Caco-2 (cell line): ENCODE data around the gene ARHGAP9. TPM values are rescaled to one million over a fixed set of nuclear protein-coding genes. Genes with fewer than 3 reads are reported as not detected.

Source experiments
- BruUV-seq: library from RNA; stranded (reverse); fragments of 400-500 nt; replicated peaks from 2 replicates; lab custom pipeline; 2021; lab: Mats Ljungman, UMichigan
- CTCF ChIA-PET: fragments of 300-600 bp; sonication (Branson Sonifier 250); formaldehyde crosslinking; loops from one replicate; lab custom pipeline; 2022; ENCODE audit warnings: antibody characterized with exemption; lab: Charles Lee
- POLR2A ChIA-PET: fragments of 300-600 bp; sonication (Branson Sonifier 250); formaldehyde crosslinking; loops from one replicate; lab custom pipeline; 2022; ENCODE audit warnings: antibody characterized with exemption; lab: Charles Lee
- DNase-seq, 2 experiments: peaks; one replicate each; pipeline versions ENCODE4 v3.0.0 to v3.0.0-alpha.2; 2020 to 2022
- H3K27me3 ChIP-seq: replicated peaks from 2 replicates; pipeline ENCODE4 v1.6.0; 2011; ENCODE audit warnings: low read length; ENCODE audit not compliant: control insufficient read depth, insufficient read depth
- H3K36me3 ChIP-seq: 2 replicates; pipeline ENCODE4 v1.5.1; 2011; ENCODE audit warnings: low read length; ENCODE audit not compliant: control insufficient read depth, insufficient read depth
- H3K4me1 ChIP-seq: fragments of 250-450 bp; sonication (Bioruptor Pico); 2 replicates; pipeline ENCODE4 v1.5.1; 2020; ENCODE audit warnings: mild to moderate bottlenecking
- H3K4me3 ChIP-seq: 2 replicates; pipeline ENCODE4 v1.5.1; 2011; ENCODE audit warnings: low read depth, mild to moderate bottlenecking, control low read depth, low read length
- H3K9me3 ChIP-seq: fragments of 250-450 bp; sonication (Bioruptor Pico); 2 replicates; pipeline ENCODE4 v1.5.1; 2020; ENCODE audit warnings: mild to moderate bottlenecking, moderate library complexity
- H3K27ac Mint-ChIP-seq: one replicate; pipeline ENCODE4 v1.8.0; 2022; ENCODE audit warnings: mixed read lengths; ENCODE audit not compliant: unreplicated experiment
- H3K27me3 Mint-ChIP-seq: one replicate; pipeline ENCODE4 v1.8.0; 2022; ENCODE audit warnings: mixed read lengths; ENCODE audit not compliant: insufficient read depth, unreplicated experiment
- H3K36me3 Mint-ChIP-seq: one replicate; pipeline ENCODE4 v1.8.0; 2022; ENCODE audit warnings: mild to moderate bottlenecking, mixed read lengths; ENCODE audit not compliant: insufficient read depth, unreplicated experiment
- H3K4me1 Mint-ChIP-seq: one replicate; pipeline ENCODE4 v1.8.0; 2022; ENCODE audit warnings: low read depth, mixed read lengths; ENCODE audit not compliant: unreplicated experiment
- H3K4me3 Mint-ChIP-seq: one replicate; pipeline ENCODE4 v1.8.0; 2022; ENCODE audit warnings: mild to moderate bottlenecking, moderate library complexity, mixed read lengths; ENCODE audit not compliant: unreplicated experiment
- H3K9me3 Mint-ChIP-seq: one replicate; pipeline ENCODE4 v1.8.0; 2022; ENCODE audit warnings: mixed read lengths; ENCODE audit not compliant: unreplicated experiment
- CTCF ChIP-seq, 2 experiments: fragments of 200-600 bp in 1 of 2; IDR thresholded peaks; 1 replicate in 1 of 2; 2 replicates in 1 of 2; pipeline versions ENCODE4 v1.5.1 to v1.8.0; 2011 to 2022; ENCODE audit warnings: antibody characterized with exemption in 1 of 2, control low read depth in 1 of 2, inconsistent platforms in 1 of 2, low read depth in 1 of 2, low read length in 1 of 2, mild to moderate bottlenecking in 1 of 2, moderate library complexity in 1 of 2; ENCODE audit not compliant: insufficient read depth in 1 of 2, severe bottlenecking in 1 of 2, unreplicated experiment in 1 of 2
- intact Hi-C: fragments of 100-400 bp; cut with micrococcal nuclease; formaldehyde crosslinking; loops from one replicate; pipeline ENCODE4 v1.10.0; 2022; ENCODE audit not compliant: unreplicated experiment
- total RNA-seq: library from RNA; stranded (reverse); gene quantifications from 2 replicates; pipeline ENCODE4 v1.2.3, GENCODE V29; 2022

The ARHGAP9 gene
- total RNA-seq, 1 experiment from 2014 or later = 0.75 TPM

- no TSS peak for BruUV-seq
- ChIA-PET POLR2A (interaction anchor here (1.1 kb wide), 1 partner anchor 88 kb away, joined by 4 read pairs; no protein-coding TSS in a partner anchor), CTCF (interaction anchor here (0.6 to 4.5 kb wide), 3 partner anchors 55 to 704 kb away, joined by 3 to 138 read pairs (median 4); partner anchors contain the start of gene PRIM1)
- Mint-ChIP-seq H3K27me3 (peaks cover 3% of the 10 kb centered on the region), H3K36me3 (peaks cover 7% of the 10 kb centered on the region), H3K9me3 (no peaks in the 10 kb centered on the region), H3K4me3 (peak overlapping the region; percentile 61), H3K27ac (peak overlapping the region; percentile 83), H3K4me1 (peaks cover 37% of the 10 kb centered on the region)
- H3K4me1 ChIP-seq = peaks cover 40% of the 10 kb centered on the region
- intact Hi-C loops = loop anchor here (5.0 kb wide), 1 partner anchor 281 kb away; the partner anchor contains the start of gene AGAP2
- peak; percentile 51 to 66 for TF ChIP-seq CTCF (IDR thresholded peaks at IDR 0.05; ENCODE audit: insufficient read depth in 1 of 2, low read depth in 1 of 2, low read length in 1 of 2, severe bottlenecking in 1 of 2, unreplicated experiment in 1 of 2)
- DNase-seq = peak; percentile 62 to 64
- no peaks in the 10 kb centered on the region for H3K36me3 ChIP-seq
- no peak overlapping the region for H3K4me3 ChIP-seq
- no peaks in the 10 kb centered on the region for H3K27me3 ChIP-seq
- H3K9me3 ChIP-seq = no peaks in the 10 kb centered on the region
Observed at GRCh38 chr12:57456145-57456700, 23.4 kb downstream of the ARHGAP9 start.

- Mint-ChIP-seq H3K36me3 (peaks cover 7% of the 10 kb centered on the region), H3K4me3 (peak overlapping the region; percentile 61), H3K9me3 (no peaks in the 10 kb centered on the region), H3K27me3 (peaks cover 3% of the 10 kb centered on the region), H3K4me1 (peaks cover 35% of the 10 kb centered on the region), H3K27ac (peak overlapping the region; percentile 83)
- TSS peak; percentile 69 for BruUV-seq
- Histone ChIP-seq H3K4me3 (no peak overlapping the region), H3K27me3 (no peaks in the 10 kb centered on the region), H3K9me3 (no peaks in the 10 kb centered on the region), H3K36me3 (no peaks in the 10 kb centered on the region), H3K4me1 (peaks cover 38% of the 10 kb centered on the region)
- intact Hi-C loops = loop anchor here (5.0 kb wide), 1 partner anchor 282 kb away; the partner anchor contains the start of gene AGAP2
- no peak for DNase-seq
- no peak for TF ChIP-seq CTCF (IDR thresholded peaks at IDR 0.05; ENCODE audit: insufficient read depth in 1 of 2, low read depth in 1 of 2, low read length in 1 of 2, severe bottlenecking in 1 of 2, unreplicated experiment in 1 of 2)
- ChIA-PET CTCF (interaction anchor here (0.6 to 4.5 kb wide), 10 partner anchors 15 to 704 kb away, joined by 3 to 138 read pairs (median 4); partner anchors contain the start of genes PRIM1 and STAC3), POLR2A (interaction anchor here (0.6 to 1.1 kb wide), 3 partner anchors 10 to 215 kb away, joined by 4 to 5 read pairs (median 5); no protein-coding TSS in a partner anchor)
Observed at GRCh38 chr12:57455374-57456144, 24.1 kb downstream of the ARHGAP9 start.
